ENCODE measurements around the gene TRAFD1.
A peak's percentile ranks its signal among the peaks of the same experiment; 100 is the strongest.

Gene TRAFD1

DNA sequence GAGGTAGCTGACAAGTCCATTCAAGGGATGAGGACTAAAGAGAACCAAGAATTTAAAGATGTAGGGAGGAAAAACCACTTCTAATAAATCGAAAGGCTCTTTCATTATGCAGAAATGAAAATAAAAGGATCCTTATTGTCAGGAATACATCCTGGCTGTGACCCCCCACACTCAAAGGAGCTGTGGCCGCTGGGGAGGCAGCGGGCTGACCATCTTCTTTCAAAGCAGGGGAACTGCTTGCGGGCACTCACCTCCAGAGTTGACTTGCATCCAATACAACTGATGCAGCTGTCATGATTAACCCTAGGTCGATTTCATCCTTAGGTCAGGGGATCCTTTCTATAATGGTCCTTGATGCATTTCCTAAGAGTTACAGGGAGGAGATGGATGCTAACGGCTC lies 35.3 kb downstream of the TRAFD1 start:
- Mint-ChIP-seq H3K27ac (no peak overlapping the region), H3K36me3 (peaks cover 68 to 81% of the 10 kb centered on the region in 2 donors), H3K9me3 (peaks cover 22 to 24% of the 10 kb centered on the region in 2 donors), H3K27me3 (no peaks in the 10 kb centered on the region), H3K4me1 (peaks cover 26 to 43% of the 10 kb centered on the region in 2 donors), H3K4me3 (no peak overlapping the region)
- ATAC-seq (replicated peaks) (no peak), DNase-seq (no peak)

DNA sequence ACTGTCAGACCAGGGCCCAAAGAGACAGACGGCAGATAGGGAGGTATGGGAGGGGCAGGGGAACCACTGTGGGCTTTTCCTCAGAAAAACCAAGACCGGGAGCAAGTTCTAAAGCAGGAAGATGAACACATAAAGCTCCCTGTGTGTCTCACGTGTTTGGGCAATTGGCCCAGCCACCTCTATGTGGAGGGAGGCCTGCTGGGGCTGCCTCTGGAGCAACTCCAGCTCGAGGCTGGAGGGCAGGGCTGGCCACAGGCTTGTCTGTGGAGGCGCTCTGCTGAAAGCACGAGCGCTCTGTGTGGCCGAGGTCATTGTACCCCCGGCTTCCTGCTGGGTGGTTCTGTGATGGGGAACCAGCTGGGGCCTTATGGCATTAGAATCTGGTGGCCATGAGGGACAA lies 36.4 kb downstream of the TRAFD1 start:
- H3K36me3 Mint-ChIP-seq, result peaks cover 60 to 80% of the 10 kb centered on the region in 2 donors

DNA sequence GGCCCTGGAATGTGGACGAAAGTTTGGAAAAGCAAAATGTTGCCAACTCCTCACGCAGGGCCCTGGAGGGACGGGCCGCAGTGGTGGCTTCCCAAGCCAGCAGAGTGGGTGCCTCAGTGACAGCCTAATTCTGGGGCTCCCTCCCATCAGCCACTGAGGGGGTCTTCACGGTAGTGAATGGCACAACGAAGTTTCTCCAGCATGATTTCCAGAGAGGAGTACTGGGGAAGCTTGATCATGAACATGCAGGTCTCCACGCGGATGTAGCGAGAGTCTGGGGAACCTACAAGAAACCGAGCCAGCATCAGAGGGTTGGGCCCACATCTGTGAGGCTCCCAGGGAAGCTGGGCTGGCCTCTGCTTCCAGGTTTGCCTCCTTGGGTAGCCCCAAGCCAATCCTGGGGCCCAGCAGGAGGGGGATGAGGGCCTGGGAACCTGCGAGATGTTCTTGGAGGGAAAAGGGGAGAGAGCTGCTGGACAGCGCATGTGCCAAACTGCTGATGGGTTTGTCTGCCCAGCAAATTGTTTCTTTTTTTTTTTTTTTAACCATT lies 37.0 kb downstream of the TRAFD1 start:
- ATAC-seq (replicated peaks), result no peak
- no peak overlapping the region for H3K27ac Mint-ChIP-seq
- no peaks in the 10 kb centered on the region for H3K27me3 Mint-ChIP-seq
- peaks cover 60 to 76% of the 10 kb centered on the region in 2 donors for H3K36me3 Mint-ChIP-seq
- peaks cover 26 to 35% of the 10 kb centered on the region in 2 donors for H3K4me1 Mint-ChIP-seq
- no peak for DNase-seq
- peaks cover 10 to 14% of the 10 kb centered on the region in 2 donors for H3K9me3 Mint-ChIP-seq
- H3K4me3 Mint-ChIP-seq, result no peak overlapping the region

More for the DNA sequence above, 36.4 kb downstream of the TRAFD1 start:
- peak overlapping the region; percentile 84 for H3K27ac Mint-ChIP-seq
- no peaks in the 10 kb centered on the region for H3K27me3 Mint-ChIP-seq
- no peak overlapping the region for H3K4me3 Mint-ChIP-seq
- H3K4me1 Mint-ChIP-seq, result peaks cover 26 to 41% of the 10 kb centered on the region in 2 donors
- DNase-seq (no peak), ATAC-seq (replicated peaks) (no peak)
- peaks cover 15 to 18% of the 10 kb centered on the region in 2 donors for H3K9me3 Mint-ChIP-seq

DNA sequence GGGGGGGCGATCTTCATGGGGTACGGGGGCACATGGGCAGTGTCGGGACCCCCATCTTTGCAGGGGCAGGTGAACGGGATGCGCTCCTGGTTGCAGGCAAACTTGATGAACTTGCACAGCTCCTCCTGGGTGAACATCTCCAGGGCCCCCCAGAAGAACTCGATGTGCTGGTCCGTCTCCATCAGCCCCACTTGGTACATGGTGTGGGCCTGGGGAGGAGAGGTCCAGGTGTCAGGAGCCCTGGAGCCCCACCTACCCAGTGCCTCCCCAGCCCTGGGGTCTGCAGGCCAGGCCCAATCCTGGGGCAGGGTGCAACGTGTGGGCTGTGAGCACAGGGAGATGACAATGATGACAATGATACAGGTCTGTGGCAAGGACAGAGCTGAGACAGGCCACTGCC lies 37.7 kb downstream of the TRAFD1 start:
- no peak for DNase-seq
- H3K4me1 Mint-ChIP-seq, result peaks cover 20 to 28% of the 10 kb centered on the region in 2 donors
- ATAC-seq (replicated peaks), result no peak
- no peak overlapping the region for H3K4me3 Mint-ChIP-seq
- peak overlapping the region; percentile 25 for H3K27ac Mint-ChIP-seq
- H3K27me3 Mint-ChIP-seq, result no peaks in the 10 kb centered on the region
- peaks cover 57 to 70% of the 10 kb centered on the region in 2 donors for H3K36me3 Mint-ChIP-seq
- H3K9me3 Mint-ChIP-seq, result peaks cover 4 to 6% of the 10 kb centered on the region in 2 donors

DNA sequence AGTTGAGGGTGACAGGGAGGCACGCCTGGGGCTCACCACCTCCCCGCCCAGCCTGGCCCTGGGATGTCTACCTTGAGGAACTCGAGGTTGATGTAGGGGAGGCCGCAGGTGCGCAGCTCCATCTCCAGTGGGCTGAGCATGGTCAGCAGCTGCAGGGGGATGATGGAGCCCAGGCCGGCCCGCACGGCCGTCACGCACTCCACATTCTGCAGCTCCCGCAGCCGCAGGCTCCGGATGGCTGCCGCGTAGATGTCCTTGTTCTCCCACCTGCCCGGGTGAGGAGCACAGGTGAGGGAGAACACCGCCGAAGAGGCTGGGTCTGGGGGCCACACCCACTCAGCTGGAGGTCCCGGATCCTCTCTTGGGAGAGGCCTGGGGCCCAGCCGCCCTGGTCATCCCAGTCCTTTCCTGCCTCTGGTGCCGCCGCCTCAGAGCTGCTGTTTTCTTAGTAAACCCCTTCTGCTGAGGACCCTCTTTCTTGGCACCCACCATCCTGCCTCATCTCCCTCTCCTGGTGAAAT lies 38.2 kb downstream of the TRAFD1 start:
- Mint-ChIP-seq H3K36me3 (peaks cover 52 to 69% of the 10 kb centered on the region in 2 donors), H3K9me3 (peaks cover 0 to 3% of the 10 kb centered on the region in 2 donors), H3K27me3 (no peaks in the 10 kb centered on the region), H3K4me1 (peaks cover 15 to 23% of the 10 kb centered on the region in 2 donors), H3K4me3 (no peak overlapping the region), H3K27ac (no peak overlapping the region)
- DNase-seq, result no peak
- no peak for ATAC-seq (replicated peaks)

DNA sequence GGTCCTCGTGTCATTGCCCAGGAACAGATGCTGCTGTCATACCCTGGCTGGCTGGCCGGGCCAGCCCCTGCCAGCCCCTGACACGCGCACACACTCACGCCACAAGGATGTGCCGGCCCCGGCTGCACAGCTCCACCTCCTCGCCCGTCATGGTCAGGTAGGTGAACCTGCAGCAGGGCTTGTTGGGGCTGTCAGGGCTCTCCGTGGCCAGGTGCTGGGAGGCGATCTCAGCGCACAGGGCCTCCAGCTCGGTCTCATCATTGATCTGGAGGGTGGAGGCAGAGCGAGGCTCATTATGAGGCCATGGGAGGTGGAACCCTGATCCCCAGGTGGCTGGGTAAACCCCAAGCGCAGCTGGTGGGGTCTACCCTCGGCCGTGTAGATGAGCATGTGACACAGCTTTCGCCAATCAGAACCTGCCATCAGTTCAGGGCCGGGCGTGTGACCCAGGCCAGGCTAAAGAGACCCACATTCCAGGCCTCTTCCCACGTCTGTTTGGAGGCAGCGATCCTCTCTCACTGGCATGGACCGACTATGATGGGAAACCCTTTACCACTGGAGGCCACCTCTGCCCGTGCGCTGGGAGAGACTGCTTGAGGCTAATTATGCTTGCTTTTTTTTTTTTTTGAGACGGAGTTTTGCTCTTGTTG lies 38.8 kb downstream of the TRAFD1 start:
- no peaks in the 10 kb centered on the region for H3K27me3 Mint-ChIP-seq
- peaks cover 46 to 64% of the 10 kb centered on the region in 2 donors for H3K36me3 Mint-ChIP-seq
- peaks cover 11 to 17% of the 10 kb centered on the region in 2 donors for H3K4me1 Mint-ChIP-seq
- H3K4me3 Mint-ChIP-seq, result no peak overlapping the region
- DNase-seq, result no peak
- ATAC-seq (replicated peaks), result no peak
- H3K27ac Mint-ChIP-seq, result no peak overlapping the region
- H3K9me3 Mint-ChIP-seq, result peaks cover 0 to 3% of the 10 kb centered on the region in 2 donors

DNA sequence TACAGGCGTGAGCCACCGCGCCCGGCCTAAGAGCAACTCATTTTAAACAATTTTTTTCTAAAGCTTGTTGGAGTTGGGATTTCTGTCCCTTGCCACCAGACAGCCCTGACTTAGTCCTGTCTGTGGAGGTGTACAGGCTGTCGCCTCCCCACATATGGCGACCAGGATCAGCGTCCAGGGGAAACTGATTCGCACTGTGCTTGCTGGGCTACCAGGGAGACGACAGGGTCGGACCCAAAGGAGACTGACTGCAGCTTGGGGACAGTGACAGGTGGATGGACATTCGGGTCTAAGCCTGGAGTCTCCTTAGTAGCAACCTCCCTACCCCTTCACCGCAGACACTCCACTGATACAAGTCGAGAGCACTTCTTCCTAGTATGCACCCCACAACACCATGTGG lies 40.3 kb downstream of the TRAFD1 start:
- H3K36me3 Mint-ChIP-seq, result peaks cover 44 to 61% of the 10 kb centered on the region in 2 donors
- H3K4me1 Mint-ChIP-seq, result peaks cover 8 to 19% of the 10 kb centered on the region in 2 donors
- ATAC-seq (replicated peaks) (no peak), DNase-seq (no peak)
- peak overlapping the region; percentile 31 for H3K27ac Mint-ChIP-seq
- H3K9me3 Mint-ChIP-seq, result no peaks in the 10 kb centered on the region
- H3K27me3 Mint-ChIP-seq, result no peaks in the 10 kb centered on the region
- H3K4me3 Mint-ChIP-seq, result no peak overlapping the region

DNA sequence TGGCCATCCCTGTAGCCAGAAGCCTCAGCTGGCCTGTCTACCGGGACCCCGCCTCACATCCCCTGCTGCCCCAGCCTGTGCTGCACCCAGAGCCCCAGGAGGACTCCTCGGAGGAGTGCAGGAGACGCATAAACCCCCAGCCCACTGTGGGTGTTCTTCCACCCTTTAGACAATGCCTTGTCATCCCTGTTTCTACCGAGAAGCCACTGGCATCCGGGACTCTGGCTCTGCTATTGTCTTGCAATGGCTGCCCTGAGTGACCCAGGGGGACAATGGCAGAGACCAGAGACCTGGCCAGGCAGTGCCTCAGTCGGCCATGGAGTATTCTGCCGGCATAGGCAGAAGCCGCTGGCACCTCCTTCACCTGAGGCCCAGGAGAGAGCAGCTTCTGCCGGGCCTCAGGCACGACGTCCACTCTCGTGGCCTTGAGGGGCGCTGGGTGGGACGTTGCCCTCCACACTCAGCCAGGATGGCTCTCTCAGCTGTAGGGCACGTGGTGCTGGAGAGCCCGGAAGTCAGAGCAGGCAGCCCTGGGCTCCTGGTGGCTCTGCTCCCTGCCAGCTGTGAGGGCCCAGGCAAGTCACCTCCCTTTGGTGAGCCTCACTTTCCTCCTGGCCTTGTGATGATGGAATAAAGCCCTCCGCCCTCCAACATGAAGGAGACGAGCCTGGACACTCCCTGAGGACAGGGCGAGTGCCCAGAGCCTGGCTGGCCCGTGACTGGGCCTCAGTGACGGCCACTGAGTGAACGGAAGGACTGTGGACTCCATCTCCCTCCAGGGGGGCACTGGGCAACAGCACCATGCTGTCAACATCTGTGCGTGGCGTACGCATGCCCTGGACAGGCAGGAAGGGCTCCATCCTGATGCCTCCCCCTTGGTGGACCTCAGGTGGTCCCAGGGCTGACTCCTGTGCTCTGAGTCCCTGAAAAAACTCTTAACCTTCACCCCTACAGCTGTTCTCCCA lies 41.0 kb downstream of the TRAFD1 start:
- Mint-ChIP-seq H3K4me3 (no peak overlapping the region), H3K36me3 (peaks cover 41 to 59% of the 10 kb centered on the region in 2 donors), H3K27me3 (no peaks in the 10 kb centered on the region), H3K4me1 (peaks cover 9 to 17% of the 10 kb centered on the region in 2 donors), H3K27ac (peak overlapping the region; percentile 31), H3K9me3 (no peaks in the 10 kb centered on the region)
- DNase-seq, result no peak
- ATAC-seq (replicated peaks), result no peak

DNA sequence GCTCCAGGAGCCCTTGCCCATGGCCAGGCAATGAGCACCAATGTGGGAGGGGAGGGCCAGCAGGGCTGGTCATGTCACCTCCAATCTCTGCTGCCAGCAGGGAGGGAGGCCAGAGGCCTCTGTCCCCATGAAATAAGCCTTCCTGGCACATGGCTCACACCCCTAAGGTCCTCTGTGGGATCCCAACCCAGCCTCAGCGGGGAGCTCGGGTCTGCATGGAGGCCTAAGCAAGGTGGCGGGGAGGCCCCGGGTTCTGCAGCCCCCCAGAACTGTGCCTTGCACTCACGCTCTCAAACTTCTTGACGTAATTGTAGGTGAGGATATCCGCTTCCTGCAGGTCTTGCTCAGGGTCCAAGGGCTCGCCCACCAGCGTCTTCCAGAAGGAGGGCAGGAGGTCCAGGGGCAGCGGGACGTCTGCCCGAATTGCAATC lies 41.7 kb downstream of the TRAFD1 start:
- Mint-ChIP-seq H3K4me1 (peaks cover 7 to 10% of the 10 kb centered on the region in 2 donors), H3K27me3 (no peaks in the 10 kb centered on the region), H3K36me3 (peaks cover 34 to 52% of the 10 kb centered on the region in 2 donors), H3K9me3 (no peaks in the 10 kb centered on the region), H3K4me3 (no peak overlapping the region), H3K27ac (peak overlapping the region; percentile 56)
- no peak for ATAC-seq (replicated peaks)
- no peak for DNase-seq

DNA sequence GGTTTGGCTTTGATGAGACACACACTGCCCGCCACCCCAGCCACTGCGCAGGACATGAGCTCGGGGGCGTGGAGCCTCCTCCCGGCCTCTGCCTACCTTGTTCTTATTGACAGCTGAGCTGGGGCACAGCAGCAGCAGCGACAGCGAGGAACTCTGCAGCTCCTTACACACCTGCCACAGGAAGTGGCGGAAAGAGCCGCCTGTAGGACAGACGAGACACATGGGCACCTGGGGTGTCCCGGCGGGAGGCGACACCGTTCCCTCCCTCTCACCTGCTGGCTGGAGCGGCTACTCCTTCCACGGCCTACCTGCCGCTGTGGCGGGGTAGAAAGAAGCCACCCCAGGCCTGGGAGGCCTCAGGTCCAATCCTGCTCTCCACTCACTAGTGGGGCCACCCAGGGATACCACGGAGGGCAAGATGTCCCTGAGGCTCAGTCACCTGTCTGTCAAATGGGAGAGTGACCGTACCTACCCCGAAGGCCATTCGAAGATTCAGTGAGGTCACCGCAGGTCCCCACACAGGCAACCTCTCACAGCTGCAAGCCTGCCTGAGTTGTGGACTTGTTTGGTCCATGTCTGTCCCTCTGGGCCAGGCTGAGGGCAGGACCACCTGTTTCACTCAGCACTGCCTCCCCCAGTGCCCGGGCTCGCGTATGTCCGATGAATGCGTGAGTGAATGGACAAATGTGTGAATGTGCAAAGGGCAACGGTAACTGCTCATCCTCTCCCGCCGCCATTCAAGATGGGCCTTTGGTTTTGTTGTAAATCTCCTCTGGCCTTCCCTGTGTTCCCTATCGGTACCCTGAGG lies 42.6 kb downstream of the TRAFD1 start:
- no peak for DNase-seq
- no peaks in the 10 kb centered on the region for H3K27me3 Mint-ChIP-seq
- H3K9me3 Mint-ChIP-seq, result no peaks in the 10 kb centered on the region
- H3K4me1 Mint-ChIP-seq, result peaks cover 10% of the 10 kb centered on the region in 2 donors
- H3K4me3 Mint-ChIP-seq, result no peak overlapping the region
- H3K36me3 Mint-ChIP-seq, result peaks cover 32 to 52% of the 10 kb centered on the region in 2 donors
- H3K27ac Mint-ChIP-seq, result peak overlapping the region; percentile 42
- no peak for ATAC-seq (replicated peaks)

DNA sequence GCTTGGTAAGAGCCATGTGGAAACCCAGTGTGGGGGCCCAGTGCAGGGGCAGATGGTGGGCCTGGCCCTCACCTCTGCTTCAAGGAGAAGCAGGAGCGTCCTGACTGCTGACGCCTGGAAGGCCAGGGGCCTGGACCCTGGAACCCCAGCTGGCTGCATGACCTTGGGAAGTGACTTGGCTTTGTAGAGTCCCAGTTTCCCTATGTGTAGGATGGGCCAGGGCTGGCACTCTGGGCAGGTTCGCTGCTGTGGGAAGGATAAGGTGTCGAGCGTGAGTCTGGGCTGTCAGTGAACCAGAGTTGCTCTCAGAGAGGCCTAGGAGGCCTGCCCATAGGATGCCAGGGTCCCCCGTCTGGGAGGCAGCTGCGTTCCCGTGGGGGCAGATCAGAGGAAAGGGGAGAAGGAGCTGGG lies 43.2 kb downstream of the TRAFD1 start:
- H3K27me3 Mint-ChIP-seq, result no peaks in the 10 kb centered on the region
- H3K36me3 Mint-ChIP-seq, result peaks cover 30 to 49% of the 10 kb centered on the region in 2 donors
- H3K9me3 Mint-ChIP-seq, result no peaks in the 10 kb centered on the region
- DNase-seq (no peak), ATAC-seq (replicated peaks) (no peak)
- H3K27ac Mint-ChIP-seq, result peak overlapping the region; percentile 14
- H3K4me1 Mint-ChIP-seq, result peaks cover 10% of the 10 kb centered on the region in 2 donors
- H3K4me3 Mint-ChIP-seq, result no peak overlapping the region

DNA sequence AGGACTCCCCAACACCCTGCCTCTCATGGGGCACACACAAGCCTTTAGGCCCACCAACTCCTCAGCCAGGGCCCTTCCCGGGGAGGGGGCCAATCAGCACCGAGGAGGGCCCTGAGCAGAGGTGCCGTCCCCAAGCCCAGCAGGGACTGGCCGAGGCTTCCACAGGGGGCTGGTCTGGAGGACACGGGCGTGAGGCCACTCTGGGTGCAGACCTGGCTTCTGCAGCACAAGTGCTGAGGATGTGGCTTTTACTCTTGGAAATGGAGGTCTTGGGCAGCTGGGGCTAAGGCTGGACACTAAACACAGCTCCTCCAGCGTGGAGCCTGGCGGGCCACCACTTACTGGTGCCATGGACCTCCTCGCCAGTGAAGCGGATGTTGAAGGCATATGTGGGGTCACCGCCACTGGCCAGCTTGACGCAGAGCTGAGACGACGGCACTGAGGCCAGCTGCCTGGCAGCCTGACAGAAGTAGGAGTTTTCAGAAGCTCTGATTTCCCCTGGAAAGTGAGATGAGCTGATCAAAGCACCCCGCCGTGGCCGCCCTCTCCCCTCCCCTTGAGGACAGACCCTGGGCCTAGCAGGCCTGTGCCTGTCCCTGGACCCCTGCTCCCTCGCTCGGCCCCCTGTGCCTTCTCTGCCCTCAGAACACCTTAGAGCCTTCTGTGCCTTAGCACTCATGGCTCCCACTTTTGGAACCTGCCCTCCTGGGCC lies 44.0 kb downstream of the TRAFD1 start:
- ATAC-seq (replicated peaks), result no peak
- Mint-ChIP-seq H3K4me3 (no peak overlapping the region), H3K4me1 (peaks cover 10% of the 10 kb centered on the region in 2 donors), H3K27me3 (no peaks in the 10 kb centered on the region), H3K27ac (peak overlapping the region; percentile 77), H3K36me3 (peaks cover 25 to 44% of the 10 kb centered on the region in 2 donors), H3K9me3 (no peaks in the 10 kb centered on the region)
- no peak for DNase-seq

DNA sequence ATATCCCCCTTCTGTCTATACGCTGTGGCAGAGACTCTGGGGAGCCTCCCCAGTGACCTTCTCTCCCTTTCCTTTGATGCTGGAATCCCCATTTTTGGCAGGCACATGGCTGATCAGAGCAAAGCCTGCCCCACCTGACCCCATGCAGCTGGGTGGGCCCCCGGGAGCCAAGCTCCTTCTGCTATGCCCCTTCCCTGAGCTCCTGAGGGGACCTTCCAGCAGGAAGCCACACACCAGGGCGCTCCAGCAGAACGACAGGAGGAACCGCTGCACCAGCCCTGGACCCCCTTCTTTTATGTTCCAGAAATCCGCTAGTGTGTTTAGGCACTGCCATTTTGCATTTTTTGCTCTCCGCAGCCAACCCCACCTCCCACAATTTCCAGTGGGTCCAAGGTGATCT lies 44.6 kb downstream of the TRAFD1 start:
- Mint-ChIP-seq H3K27me3 (no peaks in the 10 kb centered on the region), H3K36me3 (peaks cover 31 to 48% of the 10 kb centered on the region in 2 donors), H3K4me1 (peaks cover 10% of the 10 kb centered on the region in 2 donors), H3K27ac (peak overlapping the region; percentile 77), H3K9me3 (no peaks in the 10 kb centered on the region), H3K4me3 (no peak overlapping the region)
- DNase-seq, result no peak
- ATAC-seq (replicated peaks), result no peak

Measured in stimulated activated naive B cell treated with anti-CD40 and anti-IgM and Interleukin-4, amounts not matched to agents 10 μg/mL and 1 μg/mL and 100 μg/mL, for 72 hours (primary cell).